Panc1 (cell line): ENCODE results near the gene ZNF410.

Source experiments
- POLR2AphosphoS5 ChIP-seq: IDR thresholded peaks from 2 replicates; pipeline ENCODE4 v1.6.1; 2012; ENCODE audit warnings: mild to moderate bottlenecking, low read depth, low read length, moderate library complexity
- SIN3A ChIP-seq: IDR thresholded peaks from 2 replicates; pipeline ENCODE4 v1.6.1; 2012; ENCODE audit warnings: low read depth, mild to moderate bottlenecking, low read length, moderate library complexity, borderline replicate concordance; ENCODE audit not compliant: insufficient read depth
- TF ChIP-seq, protein P1 (sequence below): fragments of 450-650 bp; IDR thresholded peaks from 2 replicates; pipeline ENCODE4 v1.5.1; 2017; ENCODE audit warnings: mild to moderate bottlenecking
- TF ChIP-seq, protein P2 (sequence below), 2 experiments: IDR thresholded peaks; 2 replicates each; pipeline ENCODE4 v1.6.1; 2011 to 2012; ENCODE audit warnings: low read depth in 2 of 2, control low read depth in 1 of 2, low read length in 1 of 2, mild to moderate bottlenecking in 1 of 2, moderate library complexity in 1 of 2; ENCODE audit not compliant: insufficient read depth in 1 of 2

DNA sequence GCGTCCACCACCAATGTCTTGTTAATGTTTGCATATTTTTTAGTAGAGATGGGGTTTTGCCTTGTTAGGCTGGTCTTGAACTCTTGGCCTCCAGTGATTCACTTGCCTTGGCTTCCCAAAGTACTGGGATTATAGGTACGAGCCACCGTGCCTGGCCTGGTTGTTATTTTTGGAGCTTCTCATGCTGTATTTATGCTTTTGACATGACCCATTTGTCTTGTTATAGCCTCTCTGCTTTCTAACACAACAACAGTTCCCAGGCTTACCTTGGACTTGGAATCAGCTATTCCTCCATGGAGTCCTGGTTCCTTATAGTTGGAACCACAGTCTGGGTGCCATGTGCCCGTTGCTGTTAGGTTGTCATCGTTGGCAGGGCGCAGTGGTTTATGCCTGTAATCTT lies 29.7 kb downstream of the ZNF410 start:
- TF ChIP-seq, protein P1, sequence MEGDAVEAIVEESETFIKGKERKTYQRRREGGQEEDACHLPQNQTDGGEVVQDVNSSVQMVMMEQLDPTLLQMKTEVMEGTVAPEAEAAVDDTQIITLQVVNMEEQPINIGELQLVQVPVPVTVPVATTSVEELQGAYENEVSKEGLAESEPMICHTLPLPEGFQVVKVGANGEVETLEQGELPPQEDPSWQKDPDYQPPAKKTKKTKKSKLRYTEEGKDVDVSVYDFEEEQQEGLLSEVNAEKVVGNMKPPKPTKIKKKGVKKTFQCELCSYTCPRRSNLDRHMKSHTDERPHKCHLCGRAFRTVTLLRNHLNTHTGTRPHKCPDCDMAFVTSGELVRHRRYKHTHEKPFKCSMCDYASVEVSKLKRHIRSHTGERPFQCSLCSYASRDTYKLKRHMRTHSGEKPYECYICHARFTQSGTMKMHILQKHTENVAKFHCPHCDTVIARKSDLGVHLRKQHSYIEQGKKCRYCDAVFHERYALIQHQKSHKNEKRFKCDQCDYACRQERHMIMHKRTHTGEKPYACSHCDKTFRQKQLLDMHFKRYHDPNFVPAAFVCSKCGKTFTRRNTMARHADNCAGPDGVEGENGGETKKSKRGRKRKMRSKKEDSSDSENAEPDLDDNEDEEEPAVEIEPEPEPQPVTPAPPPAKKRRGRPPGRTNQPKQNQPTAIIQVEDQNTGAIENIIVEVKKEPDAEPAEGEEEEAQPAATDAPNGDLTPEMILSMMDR, result no peak
- TF ChIP-seq SIN3A (no peak), POLR2AphosphoS5 (no peak)
- TF ChIP-seq, protein P2, sequence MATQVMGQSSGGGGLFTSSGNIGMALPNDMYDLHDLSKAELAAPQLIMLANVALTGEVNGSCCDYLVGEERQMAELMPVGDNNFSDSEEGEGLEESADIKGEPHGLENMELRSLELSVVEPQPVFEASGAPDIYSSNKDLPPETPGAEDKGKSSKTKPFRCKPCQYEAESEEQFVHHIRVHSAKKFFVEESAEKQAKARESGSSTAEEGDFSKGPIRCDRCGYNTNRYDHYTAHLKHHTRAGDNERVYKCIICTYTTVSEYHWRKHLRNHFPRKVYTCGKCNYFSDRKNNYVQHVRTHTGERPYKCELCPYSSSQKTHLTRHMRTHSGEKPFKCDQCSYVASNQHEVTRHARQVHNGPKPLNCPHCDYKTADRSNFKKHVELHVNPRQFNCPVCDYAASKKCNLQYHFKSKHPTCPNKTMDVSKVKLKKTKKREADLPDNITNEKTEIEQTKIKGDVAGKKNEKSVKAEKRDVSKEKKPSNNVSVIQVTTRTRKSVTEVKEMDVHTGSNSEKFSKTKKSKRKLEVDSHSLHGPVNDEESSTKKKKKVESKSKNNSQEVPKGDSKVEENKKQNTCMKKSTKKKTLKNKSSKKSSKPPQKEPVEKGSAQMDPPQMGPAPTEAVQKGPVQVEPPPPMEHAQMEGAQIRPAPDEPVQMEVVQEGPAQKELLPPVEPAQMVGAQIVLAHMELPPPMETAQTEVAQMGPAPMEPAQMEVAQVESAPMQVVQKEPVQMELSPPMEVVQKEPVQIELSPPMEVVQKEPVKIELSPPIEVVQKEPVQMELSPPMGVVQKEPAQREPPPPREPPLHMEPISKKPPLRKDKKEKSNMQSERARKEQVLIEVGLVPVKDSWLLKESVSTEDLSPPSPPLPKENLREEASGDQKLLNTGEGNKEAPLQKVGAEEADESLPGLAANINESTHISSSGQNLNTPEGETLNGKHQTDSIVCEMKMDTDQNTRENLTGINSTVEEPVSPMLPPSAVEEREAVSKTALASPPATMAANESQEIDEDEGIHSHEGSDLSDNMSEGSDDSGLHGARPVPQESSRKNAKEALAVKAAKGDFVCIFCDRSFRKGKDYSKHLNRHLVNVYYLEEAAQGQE (IDR thresholded peaks at IDR 0.05; ENCODE audit: insufficient read depth in 1 of 2, low read depth in 2 of 2, low read length in 1 of 2), result no peak
